Kasumi-1 (cell line): Measurements from ENCODE around the gene SLAMF9.
A peak's percentile ranks its signal among the peaks of the same experiment; 100 is the strongest.

Experiments
- DNase-seq, 2 experiments: peaks; one replicate each; lab custom pipeline; 2025; lab: John Stamatoyannopoulos, UW

SLAMF9 gene

GRCh38 chr1:159946242-159947187 lies 7.5 kb downstream of the SLAMF9 start:
- no peak for DNase-seq

DNA sequence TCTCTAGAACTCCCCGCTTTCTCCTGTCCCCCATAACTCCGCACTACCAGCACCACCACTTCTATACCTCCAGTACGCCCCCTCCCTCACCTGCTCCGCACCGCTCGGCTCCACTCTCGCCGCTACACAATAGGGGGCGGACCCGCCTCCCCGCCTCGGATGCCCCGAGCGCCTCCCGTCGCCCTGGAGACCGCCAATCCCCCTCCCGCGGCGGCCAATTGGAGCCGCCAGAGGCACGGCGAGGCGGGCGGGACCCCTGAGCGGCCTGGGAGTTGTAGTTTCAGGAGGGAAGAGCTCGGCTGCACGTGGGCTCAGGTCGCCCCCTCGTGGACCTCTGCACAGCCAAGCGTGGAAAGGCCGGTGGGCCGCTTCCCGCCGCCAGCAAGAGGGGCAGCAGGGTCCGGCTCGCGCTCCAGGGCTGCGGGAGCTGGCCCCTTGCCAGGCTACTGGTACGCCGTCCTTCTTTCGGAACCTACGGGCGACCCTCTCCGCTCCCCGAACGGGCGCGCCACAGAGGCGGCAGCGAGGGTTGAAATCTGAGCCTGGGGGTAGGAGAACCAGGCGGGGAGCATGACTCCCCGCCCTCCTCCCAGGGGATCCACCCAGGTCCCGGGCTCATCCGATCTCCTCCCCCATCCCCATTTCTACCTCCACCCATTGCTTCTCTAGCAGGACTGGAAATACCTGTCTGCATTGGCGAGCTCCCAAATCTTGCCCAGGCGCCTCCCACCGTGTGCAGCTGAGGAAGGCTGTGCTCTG lies 8.4 kb downstream of the SLAMF9 start, which contains the start of gene IGSF9:
TSS of gene IGSF9 (minus strand) at position 131 of the 759 bp plus-strand sequence. CDS start 2,159 bp downstream, outside the sequence.
- DNase-seq, result peak; percentile 67 to 69

DNA sequence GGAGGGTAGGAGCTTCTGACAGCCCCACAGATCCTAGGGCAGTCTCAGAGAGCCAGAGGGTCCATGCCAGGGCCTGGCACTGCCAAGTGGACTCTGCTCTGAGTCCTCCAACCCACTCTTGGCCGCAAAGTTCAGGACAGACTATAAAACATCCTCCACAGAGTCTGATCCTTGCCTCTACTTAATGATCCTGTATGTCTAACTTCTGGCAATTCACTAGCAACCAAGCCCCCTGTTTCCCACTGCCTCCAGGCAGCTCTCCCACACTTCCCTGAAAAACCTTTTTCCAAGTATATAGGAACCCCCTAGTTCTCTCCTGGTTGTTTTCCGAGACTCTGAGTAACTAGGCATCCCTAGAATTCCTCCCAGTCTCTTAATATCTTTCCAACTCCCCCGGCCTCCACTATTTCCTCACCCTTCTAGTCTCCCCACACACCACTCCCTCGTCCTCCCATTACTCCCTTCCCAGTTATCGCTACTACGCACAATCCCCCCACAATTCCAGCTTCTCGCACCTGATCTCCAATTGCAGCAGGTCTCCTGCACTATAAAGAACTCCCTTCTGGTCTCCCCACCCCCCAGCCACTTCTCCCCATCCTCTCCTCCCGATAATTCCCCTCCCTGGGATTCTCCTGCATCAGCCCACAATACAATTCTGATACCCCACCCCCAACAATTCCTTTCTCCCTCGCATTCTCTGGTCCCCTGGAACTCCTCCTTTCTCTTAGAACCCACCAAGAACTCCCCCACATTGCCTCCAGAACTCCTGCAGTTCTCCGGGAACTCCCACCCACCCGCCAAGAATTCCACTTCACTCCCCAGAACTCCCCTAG lies 9.2 kb downstream of the SLAMF9 start:
- no peak for DNase-seq

DNA sequence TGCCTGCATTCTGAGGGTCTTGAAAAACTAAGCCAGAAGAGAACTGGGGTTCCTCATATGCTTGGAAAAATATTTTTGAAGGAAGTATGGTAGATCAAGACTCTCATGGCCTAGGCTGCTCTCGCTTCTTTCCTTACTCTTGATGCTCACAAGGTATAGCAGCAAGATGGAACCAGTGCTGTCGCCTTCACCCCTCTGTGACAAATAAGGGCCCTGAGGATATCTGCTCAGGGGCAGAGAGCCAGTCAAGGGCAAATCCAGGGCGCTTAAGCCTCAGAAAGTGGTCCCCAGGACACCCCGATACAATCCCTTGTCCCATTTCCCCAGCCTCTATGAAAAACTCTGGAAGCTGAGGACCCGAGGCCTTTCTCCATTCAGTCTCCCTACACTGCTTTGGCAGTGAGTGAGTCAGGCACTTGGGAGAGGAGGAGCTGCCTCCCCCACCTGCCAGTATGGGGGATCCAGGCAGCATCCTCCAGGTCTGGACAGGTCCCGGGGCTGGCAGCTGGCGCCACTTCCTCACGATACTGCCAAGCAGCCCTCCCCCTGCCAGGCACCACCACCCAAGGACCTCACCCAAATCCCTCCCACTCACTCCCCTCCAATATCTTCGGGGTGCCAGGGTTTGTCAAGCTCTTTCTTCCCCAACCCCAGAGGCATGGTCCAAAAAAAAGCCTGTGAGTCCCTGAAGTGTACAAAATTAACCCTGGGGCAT lies 10.0 kb downstream of the SLAMF9 start:
- DNase-seq, result no peak

DNA sequence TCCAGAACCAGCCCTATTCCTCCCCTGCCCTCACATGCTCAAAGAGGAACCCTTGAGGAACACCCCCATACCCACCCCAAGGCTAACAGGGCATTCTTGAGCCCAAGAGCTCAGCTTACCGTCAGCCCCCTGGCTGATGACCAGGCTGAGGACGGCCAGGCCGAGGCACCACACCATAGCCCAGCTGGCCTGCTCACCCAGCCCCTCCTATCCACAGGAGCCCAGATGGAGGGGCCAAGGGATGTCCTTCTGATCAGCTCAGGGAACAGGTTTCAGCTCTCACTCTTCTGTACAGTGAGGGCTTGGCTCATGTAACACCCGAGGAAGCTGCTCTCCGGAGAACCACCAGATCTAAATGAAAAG lies 10.8 kb downstream of the SLAMF9 start:
- no peak for DNase-seq

GRCh38 chr1:159942632-159943277 lies 11.3 kb downstream of the SLAMF9 start:
- no peak for DNase-seq

DNA sequence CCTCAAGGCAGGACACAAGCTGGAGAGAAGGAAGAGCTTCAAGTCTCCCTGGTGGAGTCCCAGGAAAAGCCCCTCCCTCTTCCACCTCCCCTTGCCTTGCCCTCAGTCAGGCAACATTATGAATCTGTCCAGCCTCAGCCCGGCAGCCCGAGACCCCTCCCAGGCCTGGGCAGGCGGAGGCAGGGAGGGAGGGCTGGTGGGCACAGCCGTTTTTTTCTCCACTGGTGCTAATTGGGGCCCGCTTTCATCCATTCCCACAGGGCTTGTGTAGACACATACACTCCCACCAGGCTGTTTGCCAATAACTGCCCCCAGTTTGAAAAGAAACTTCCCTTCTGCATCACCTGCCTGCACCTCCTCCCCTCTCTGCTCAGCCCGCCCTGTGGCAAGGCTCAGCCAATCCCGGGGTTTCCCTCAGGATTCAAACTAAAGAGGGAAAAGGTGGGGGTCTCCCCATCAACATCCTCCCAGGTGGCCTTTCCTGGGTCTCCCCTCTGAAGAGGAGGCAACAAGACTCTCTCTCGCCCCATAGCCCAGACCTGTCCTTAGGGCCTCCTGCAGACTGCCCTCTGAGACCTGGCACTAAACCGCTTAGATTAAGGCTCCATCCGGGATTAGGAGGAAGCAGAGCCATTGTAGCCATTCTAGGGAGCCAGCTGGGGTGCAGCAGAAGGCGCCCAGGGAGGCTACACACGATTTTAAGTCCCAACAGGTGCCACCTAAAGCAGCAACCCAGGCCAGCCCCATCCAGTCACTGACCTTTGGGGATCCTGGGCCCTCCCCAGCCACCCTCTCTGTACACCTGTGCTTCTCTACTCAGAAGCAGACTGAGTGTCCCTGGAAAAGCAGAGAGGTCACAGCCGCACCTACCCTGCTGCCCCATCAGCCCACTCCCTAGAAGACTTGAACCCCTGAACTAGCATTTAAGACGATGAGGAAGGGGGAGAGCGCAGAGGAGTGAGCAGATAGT lies 12.2 kb downstream of the SLAMF9 start:
- DNase-seq, result no peak

- DNase-seq, result no peak
These were observed 12.9 kb downstream of the SLAMF9 start for GRCh38 chr1:159941141-159941540.

DNA sequence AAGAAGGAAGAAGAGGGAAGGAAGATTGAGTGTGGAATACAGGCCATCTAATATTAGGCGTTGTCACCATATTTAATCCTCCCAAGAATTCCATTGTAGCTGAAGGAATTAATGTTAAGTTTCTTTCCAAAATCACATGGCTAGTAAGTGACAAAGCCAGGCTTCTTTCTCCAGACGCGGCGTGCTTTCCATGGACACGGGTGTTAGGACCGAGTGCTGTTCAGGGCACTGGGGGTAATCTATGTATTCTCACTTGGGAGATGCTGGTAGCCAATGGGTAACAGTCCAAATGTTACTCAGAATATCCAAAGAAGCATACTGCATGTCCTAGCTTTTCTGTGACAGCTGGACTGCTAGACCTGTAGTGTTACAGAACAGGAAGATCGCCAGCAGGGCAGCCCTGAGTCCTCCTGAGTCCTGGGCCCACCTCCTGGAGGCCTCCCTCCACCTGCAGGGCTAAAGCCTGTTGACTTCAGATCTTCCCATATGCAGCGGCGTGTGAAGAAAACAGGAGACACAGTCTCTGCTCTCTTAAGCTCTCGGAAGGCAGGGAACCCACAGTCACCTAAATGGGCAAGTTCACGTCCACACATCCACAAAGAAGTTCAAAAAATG lies 13.9 kb downstream of the SLAMF9 start:
- no peak for DNase-seq

GRCh38 chr1:159939678-159940002 lies 14.4 kb downstream of the SLAMF9 start:
- DNase-seq, result no peak

GRCh38 chr1:159938905-159939677 lies 14.9 kb downstream of the SLAMF9 start:
- DNase-seq, result no peak

DNA sequence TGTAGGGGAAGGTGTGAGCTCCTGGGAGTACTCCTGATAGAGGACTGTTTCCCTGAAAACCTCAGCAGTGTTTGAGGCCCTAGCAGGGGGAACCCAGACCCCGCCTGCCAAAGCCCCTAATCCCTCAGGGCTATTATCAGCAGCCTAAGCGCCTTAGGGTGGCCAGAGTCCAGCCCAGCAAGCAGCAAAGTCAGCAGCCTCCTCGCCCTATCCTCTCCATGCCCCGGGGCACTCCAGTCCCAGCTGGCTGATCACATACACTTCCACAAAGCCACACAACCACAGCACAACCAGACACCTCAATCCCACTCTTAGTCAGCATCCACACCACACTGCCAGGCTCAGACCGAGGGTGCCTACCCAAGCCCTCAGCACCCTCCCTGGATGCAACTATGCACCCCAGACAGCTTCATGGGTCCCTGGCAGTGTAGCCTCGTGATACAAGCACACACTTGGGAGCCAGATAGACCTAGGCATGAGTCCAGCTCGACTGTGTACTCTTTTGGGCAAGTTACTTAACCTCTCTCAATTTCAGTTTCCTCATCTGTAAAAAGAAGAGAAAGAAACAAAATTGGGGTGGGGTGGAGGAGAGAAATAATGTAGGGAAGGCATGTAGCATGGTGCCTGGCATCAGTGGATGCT lies 15.7 kb downstream of the SLAMF9 start:
- DNase-seq, result no peak

DNA sequence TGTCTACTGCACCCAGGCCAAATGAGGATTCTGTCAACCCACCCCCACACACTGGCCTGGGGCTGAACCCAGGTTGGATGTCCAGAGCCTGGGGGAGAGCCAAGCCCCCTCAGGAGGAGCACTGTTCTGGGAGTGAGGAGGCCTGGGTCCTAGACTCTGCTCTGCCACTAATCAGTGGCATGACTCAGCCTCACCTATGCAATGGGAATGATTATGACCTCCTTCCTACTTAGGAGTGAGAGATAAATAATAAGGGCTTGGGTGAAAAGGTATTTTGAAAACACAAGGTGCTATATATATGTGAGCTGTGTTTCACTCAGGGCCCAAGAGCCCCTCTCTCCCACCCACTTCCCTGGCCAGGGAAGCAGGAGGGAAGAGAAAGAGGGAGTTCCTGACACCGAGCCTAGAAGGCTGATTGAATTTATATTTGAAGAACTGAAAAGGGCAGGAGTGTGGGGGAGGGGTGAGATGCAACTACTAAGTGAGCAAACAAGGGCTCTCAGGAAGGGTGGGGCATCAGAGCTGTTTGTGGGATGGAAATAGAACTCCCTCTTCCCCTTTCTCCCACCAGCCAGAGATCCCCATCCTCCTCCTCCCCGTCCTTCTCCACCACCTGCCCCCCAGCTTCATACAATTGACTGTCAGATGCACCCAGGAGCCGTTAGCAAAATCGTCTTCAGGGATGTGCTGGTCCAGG lies 16.8 kb downstream of the SLAMF9 start:
- peak; percentile 48 to 57 for DNase-seq

DNA sequence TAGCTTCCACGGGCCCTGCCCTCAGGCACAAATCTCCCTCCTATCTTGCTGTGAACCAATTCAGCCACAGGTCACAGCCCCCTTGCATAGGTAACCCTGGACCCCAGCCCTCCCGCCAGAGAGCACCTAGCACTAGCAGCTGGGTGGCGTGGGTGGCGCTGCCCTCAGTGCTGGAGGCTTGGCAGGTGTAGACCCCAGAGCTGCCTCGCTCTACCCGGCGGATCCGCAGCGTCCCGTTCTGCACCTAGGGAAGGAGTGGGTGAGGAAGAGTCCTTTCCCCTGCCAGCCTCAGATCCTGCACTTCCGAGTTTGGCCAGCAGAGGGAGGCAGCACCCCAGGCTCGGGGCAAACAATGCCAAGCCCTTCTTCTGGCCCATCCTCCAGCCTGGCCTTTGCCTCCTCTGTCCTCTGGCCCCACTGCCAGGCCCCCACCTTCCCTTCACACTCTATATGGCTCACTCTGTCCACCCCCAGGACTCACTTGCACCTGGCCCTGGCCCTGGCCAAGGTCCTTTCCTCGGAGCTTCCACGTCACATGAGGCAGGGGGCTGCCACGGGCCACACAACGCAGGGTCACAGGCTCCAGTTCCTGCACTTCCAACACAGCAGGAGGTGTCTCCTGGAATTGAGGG lies 17.6 kb downstream of the SLAMF9 start:
- peak; percentile 55 to 69 for DNase-seq

DNA sequence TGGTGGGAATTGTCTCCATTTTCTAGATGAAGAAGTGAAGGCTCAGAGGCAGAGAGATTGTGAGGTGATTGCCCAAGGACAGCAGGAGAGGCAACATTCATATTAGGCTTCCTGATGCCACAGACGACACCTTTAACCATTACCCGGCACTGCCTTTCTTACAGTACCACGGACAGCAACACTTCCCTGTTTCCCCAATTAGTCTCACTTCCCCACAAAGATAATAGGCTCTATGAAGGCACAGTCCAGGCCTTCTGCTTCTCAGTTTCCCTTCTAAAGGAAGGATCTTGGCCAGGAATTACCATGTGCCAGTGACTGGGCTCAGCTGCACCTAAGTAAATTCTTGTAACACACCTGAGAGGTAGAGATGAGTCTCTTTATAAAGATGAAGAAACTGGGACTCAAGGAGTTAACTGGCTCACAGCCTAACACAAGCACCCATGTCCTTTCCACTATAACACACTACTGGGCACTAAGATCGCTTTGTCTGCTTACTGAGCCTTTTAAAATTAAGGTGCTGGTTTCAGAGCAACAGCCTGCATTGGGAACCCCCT lies 18.2 kb downstream of the SLAMF9 start:
- DNase-seq, result peak; percentile 46 to 67

GRCh38 chr1:159935305-159935704 lies 18.7 kb downstream of the SLAMF9 start:
- no peak for DNase-seq
